ENCODE data around the gene RNF40.

DNA sequence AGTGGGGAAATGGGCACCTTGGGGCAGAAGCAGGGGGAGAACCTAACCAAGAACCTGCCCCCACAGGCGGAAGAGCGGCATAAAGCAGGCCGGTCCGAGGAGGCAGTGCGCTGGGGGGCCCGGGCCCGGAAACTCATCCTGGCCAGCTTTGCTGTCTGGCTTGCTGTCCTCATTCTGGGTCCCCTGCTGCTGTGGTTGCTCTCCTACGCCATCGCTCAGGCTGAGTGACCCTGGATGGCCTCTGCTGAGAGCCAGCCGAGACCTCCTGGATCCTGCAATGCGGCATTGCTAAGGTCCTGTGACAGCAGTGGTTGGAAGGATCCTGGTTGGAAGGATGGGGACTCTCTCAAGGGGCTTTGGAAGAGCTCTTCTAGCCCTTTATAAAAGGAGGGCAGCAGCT lies 18.4 kb upstream of the RNF40 start:
- TF ChIP-seq POLR2AphosphoS5 (IDR thresholded peaks at IDR 0.05; ENCODE audit: borderline replicate concordance, low read depth, low read length) (no peak), EZH2 (IDR thresholded peaks at IDR 0.05) (no peak), FOXP2 (optimal IDR thresholded peaks at IDR 0.05; ENCODE audit: control extremely low read depth, extremely low read length, insufficient read depth) (no peak)

Data from SK-N-MC (cell line).